GM23338 (cell line): ENCODE measurements around the gene CTNND2. TPM values are rescaled to one million over a fixed set of nuclear protein-coding genes. Genes with fewer than 3 reads are reported as not detected.

Experiments
- ATAC-seq: fragments of 200-7000 bp; cut with Tn5 transposase; 3 replicates; pipeline ENCODE4 v1.9.1; 2020
- DNase-seq: peaks from one replicate; pipeline ENCODE4 v3.0.0-alpha.2; 2015; ENCODE audit warnings: low spot score
- H2AFZ ChIP-seq: fragments of 200-600 bp; sonication (generic); 2 replicates; pipeline ENCODE4 v1.8.0; 2016; ENCODE audit warnings: antibody characterized with exemption, mild to moderate bottlenecking, moderate library complexity
- H3F3A ChIP-seq: fragments of 200-600 bp; sonication (generic); replicated peaks from 2 replicates; pipeline ENCODE4 v1.8.0; 2017; ENCODE audit warnings: antibody characterized with exemption, mixed run types, low read depth
- H3K27ac ChIP-seq: fragments of 200-600 bp; sonication (generic); 2 replicates; pipeline ENCODE4 v1.6.1; 2016; ENCODE audit warnings: low read depth
- H3K27me3 ChIP-seq: fragments of 200-600 bp; sonication (generic); 2 replicates; pipeline ENCODE4 v1.8.0; 2016; ENCODE audit warnings: mild to moderate bottlenecking, mixed run types, moderate library complexity; ENCODE audit not compliant: insufficient read depth
- H3K36me3 ChIP-seq: fragments of 200-600 bp; sonication (generic); 2 replicates; pipeline ENCODE4 v1.8.0; 2016; ENCODE audit warnings: mild to moderate bottlenecking; ENCODE audit not compliant: insufficient read depth
- H3K4me1 ChIP-seq: fragments of 200-600 bp; sonication (generic); 2 replicates; pipeline ENCODE4 v1.8.0; 2016; ENCODE audit warnings: mild to moderate bottlenecking, moderate library complexity; ENCODE audit not compliant: insufficient read depth
- H3K4me2 ChIP-seq: fragments of 200-600 bp; sonication (generic); 2 replicates; pipeline ENCODE4 v1.7.1; 2017; ENCODE audit warnings: mixed run types
- H3K4me3 ChIP-seq: fragments of 200-600 bp; sonication (generic); 2 replicates; pipeline ENCODE4 v1.6.1; 2016; ENCODE audit warnings: mixed run types
- H3K79me2 ChIP-seq: fragments of 200-600 bp; sonication (generic); replicated peaks from 2 replicates; pipeline ENCODE4 v1.8.0; 2017; ENCODE audit warnings: mild to moderate bottlenecking; ENCODE audit not compliant: insufficient read depth
- H3K9me2 ChIP-seq: fragments of 200-600 bp; sonication (generic); 2 replicates; pipeline ENCODE4 v1.8.0; 2017; ENCODE audit not compliant: insufficient read depth
- H4K20me1 ChIP-seq: fragments of 200-600 bp; sonication (generic); replicated peaks from 2 replicates; pipeline ENCODE4 v1.8.0; 2017; ENCODE audit warnings: mild to moderate bottlenecking; ENCODE audit not compliant: insufficient read depth
- H3K27ac Mint-ChIP-seq: 2 replicates; pipeline ENCODE4 v1.8.0; 2020; ENCODE audit warnings: inconsistent platforms, mild to moderate bottlenecking, moderate library complexity, mixed read lengths
- H3K27me3 Mint-ChIP-seq: 3 replicates; pipeline ENCODE4 v1.8.0; 2022; ENCODE audit warnings: low read depth, mild to moderate bottlenecking, moderate library complexity, mixed read lengths, inconsistent platforms; ENCODE audit not compliant: insufficient read depth, poor library complexity
- H3K36me3 Mint-ChIP-seq: 3 replicates; pipeline ENCODE4 v1.8.0; 2021; ENCODE audit warnings: low read depth, mild to moderate bottlenecking, inconsistent platforms, moderate library complexity, mixed read lengths
- H3K4me1 Mint-ChIP-seq: 3 replicates; pipeline ENCODE4 v1.8.0; 2020; ENCODE audit warnings: mild to moderate bottlenecking, inconsistent platforms, mixed read lengths
- H3K4me3 Mint-ChIP-seq: 3 replicates; pipeline ENCODE4 v1.8.0; 2021; ENCODE audit warnings: moderate library complexity, mild to moderate bottlenecking, inconsistent platforms, mixed read lengths
- H3K9me3 Mint-ChIP-seq: 3 replicates; pipeline ENCODE4 v1.8.0; 2020; ENCODE audit warnings: moderate library complexity, mild to moderate bottlenecking, inconsistent platforms, mixed read lengths
- CREB1 ChIP-seq: fragments of 250-450 bp; sonication (Bioruptor Pico); IDR thresholded peaks from 2 replicates; pipeline ENCODE4 v1.5.0; 2020; ENCODE audit warnings: low read depth, mild to moderate bottlenecking, moderate library complexity
- EZH2 ChIP-seq: fragments of 200-600 bp; sonication (generic); IDR thresholded peaks from one replicate; pipeline ENCODE4 v1.8.0; 2017; ENCODE audit warnings: antibody characterized with exemption, mild to moderate bottlenecking, low read depth; ENCODE audit not compliant: unreplicated experiment
- EZH2phosphoT487 ChIP-seq: fragments of 200-600 bp; sonication (generic); IDR thresholded peaks from one replicate; pipeline ENCODE4 v1.8.1; 2018; ENCODE audit warnings: antibody characterized with exemption; ENCODE audit not compliant: unreplicated experiment
- JUNB ChIP-seq: IDR thresholded peaks from one replicate; pipeline ENCODE4 v1.6.1; 2016; ENCODE audit warnings: antibody characterized with exemption; ENCODE audit not compliant: unreplicated experiment
- NANOG ChIP-seq: IDR thresholded peaks from 2 replicates; pipeline ENCODE4 v1.6.1; 2016; ENCODE audit warnings: antibody characterized with exemption, borderline replicate concordance
- POLR2AphosphoS5 ChIP-seq: IDR thresholded peaks from 2 replicates; pipeline ENCODE4 v1.6.1; 2016; ENCODE audit warnings: antibody characterized with exemption, low read depth
- STAT1 ChIP-seq: IDR thresholded peaks from one replicate; pipeline ENCODE4 v1.6.1; 2016; ENCODE audit warnings: antibody characterized with exemption; ENCODE audit not compliant: unreplicated experiment
- ZNF114 ChIP-seq: fragments of 250-450 bp; sonication (Bioruptor Pico); IDR thresholded peaks from 2 replicates; pipeline ENCODE4 v1.5.0; 2020; ENCODE audit warnings: mild to moderate bottlenecking, moderate library complexity
- ZNF331 ChIP-seq: fragments of 250-450 bp; sonication (Bioruptor Pico); IDR thresholded peaks from 2 replicates; pipeline ENCODE4 v1.5.0; 2020; ENCODE audit warnings: low read depth, mild to moderate bottlenecking, moderate library complexity
- polyA plus RNA-seq: library from polyadenylated mRNA; unstranded; fragments of >200 nt; fragmentation: Nextera tagmentation; extraction: Ambion mirVana; gene quantifications from 2 replicates; pipeline ENCODE4 v1.2.1, GENCODE V29; 2016
- total RNA-seq: library from RNA; depleted of rRNA; stranded (reverse); fragments of >200 nt; shearing (Covaris generic); gene quantifications from 2 replicates; pipeline ENCODE4 v1.2.3, GENCODE V29; 2014
- TF ChIP-seq, protein P1 (sequence below), 2 experiments: fragments of 200-600 bp in 1 of 2; sonication (generic) in 1 of 2; conservative IDR thresholded peaks; 2 replicates each; pipeline versions ENCODE4 v1.5.1 to v1.6.1; 2016 to 2017; ENCODE audit warnings: antibody characterized with exemption in 2 of 2, low read depth in 2 of 2, mild to moderate bottlenecking in 2 of 2, moderate library complexity in 1 of 2
- TF ChIP-seq, protein P2 (sequence below): IDR thresholded peaks from 2 replicates; pipeline ENCODE4 v1.6.1; 2016; ENCODE audit warnings: antibody characterized with exemption
- TF ChIP-seq, protein P3 (sequence below): IDR thresholded peaks from one replicate; pipeline ENCODE4 v1.6.1; 2018; ENCODE audit warnings: antibody characterized with exemption; ENCODE audit not compliant: unreplicated experiment

Gene CTNND2
- total and polyA plus RNA-seq, 2 experiments from 2014 or later: 5.1 to 7.0 TPM

DNA sequence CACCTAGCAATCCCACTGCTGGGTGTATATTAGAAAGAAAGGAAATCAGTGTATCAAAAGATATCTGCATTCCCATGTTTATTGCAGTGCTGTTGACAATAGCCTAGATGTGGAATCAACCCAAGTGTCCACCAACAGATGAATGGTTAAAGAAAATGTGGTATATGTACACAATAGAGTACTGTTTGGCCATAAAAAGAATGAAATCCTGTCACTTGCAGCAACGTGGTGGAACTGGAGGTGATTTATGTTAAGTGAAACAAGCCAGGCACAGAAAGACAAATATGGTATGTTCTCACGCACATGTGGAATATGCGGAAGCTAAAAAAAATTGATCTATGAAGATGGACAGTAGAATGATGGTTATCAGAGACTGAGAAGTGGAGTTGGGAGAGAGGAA lies 921.6 kb downstream of the CTNND2 start (continued):
- TF ChIP-seq, protein P1, sequence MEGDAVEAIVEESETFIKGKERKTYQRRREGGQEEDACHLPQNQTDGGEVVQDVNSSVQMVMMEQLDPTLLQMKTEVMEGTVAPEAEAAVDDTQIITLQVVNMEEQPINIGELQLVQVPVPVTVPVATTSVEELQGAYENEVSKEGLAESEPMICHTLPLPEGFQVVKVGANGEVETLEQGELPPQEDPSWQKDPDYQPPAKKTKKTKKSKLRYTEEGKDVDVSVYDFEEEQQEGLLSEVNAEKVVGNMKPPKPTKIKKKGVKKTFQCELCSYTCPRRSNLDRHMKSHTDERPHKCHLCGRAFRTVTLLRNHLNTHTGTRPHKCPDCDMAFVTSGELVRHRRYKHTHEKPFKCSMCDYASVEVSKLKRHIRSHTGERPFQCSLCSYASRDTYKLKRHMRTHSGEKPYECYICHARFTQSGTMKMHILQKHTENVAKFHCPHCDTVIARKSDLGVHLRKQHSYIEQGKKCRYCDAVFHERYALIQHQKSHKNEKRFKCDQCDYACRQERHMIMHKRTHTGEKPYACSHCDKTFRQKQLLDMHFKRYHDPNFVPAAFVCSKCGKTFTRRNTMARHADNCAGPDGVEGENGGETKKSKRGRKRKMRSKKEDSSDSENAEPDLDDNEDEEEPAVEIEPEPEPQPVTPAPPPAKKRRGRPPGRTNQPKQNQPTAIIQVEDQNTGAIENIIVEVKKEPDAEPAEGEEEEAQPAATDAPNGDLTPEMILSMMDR (conservative IDR thresholded peaks at IDR 0.05; ENCODE audit: low read depth in 2 of 2): no peak
- TF ChIP-seq STAT1 (no peak), CREB1 (CRISPR knock-in tag) (no peak)

DNA sequence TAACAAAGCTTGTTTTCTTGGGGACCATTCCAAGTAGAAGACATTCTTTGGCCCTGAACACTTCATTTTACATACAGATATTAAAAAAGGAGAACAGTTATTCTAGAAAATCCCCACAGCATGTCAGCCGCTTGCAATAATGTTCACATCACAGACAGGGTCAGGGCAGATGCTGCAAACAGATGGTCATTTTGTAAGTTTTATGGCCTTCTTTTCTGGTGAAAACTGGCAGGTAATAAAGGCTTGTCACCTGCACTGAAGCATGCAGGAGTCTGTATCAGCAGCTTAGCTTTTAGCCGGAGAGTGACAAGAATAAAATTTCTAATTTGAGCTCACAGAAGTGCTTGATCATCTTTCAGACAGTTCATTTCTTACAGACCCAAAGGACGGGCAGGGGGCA lies 922.3 kb downstream of the CTNND2 start:
- no peak overlapping the region for H3K27ac ChIP-seq
- no peak overlapping the region for H3K4me2 ChIP-seq
- H4K20me1 ChIP-seq: no peaks in the 10 kb centered on the region
- Mint-ChIP-seq H3K27me3 (no peaks in the 10 kb centered on the region), H3K4me3 (no peak overlapping the region), H3K4me1 (peaks cover 6% of the 10 kb centered on the region), H3K36me3 (no peaks in the 10 kb centered on the region), H3K9me3 (no peaks in the 10 kb centered on the region), H3K27ac (no peak overlapping the region)
- H2AFZ ChIP-seq: no peak overlapping the region
- no peaks in the 10 kb centered on the region; the same call in 1 of the 2 replicates for H3K4me1 ChIP-seq
- H3K36me3 ChIP-seq: no peaks in the 10 kb centered on the region
- ATAC-seq (no peak), DNase-seq (no peak)
- no peaks in the 10 kb centered on the region; the same call in 1 of the 2 replicates for H3K9me2 ChIP-seq
- no peaks in the 10 kb centered on the region for H3F3A ChIP-seq
- no peaks in the 10 kb centered on the region for H3K27me3 ChIP-seq
- TF ChIP-seq CREB1 (CRISPR knock-in tag) (no peak), ZNF114 (CRISPR knock-in tag) (no peak), EZH2 (no peak)
- H3K4me3 ChIP-seq: no peak overlapping the region
- H3K79me2 ChIP-seq: no peaks in the 10 kb centered on the region

DNA sequence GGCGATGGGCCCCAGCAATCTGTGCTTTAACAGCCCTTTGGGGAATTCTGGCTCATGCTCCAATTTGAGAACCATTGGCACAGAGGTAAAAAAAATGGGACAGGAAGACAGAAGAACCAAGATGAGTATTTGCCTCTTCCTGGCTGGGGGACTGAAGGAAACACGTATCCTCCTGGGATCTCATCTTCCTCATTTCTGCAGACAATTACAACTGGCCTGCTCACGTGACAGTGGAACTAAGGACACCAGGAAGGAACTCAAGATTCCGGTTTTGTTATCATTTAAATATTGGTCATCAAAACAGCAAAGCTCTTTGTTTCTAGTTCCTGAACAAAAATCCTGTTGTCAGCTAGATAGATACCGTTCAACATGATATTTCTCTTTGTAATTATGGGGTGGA lies 927.2 kb downstream of the CTNND2 start:
- Histone ChIP-seq H4K20me1 (no peaks in the 10 kb centered on the region), H3K27ac (no peak overlapping the region), H2AFZ (no peak overlapping the region), H3K4me2 (no peak overlapping the region), H3F3A (no peaks in the 10 kb centered on the region), H3K79me2 (no peaks in the 10 kb centered on the region), H3K36me3 (no peaks in the 10 kb centered on the region), H3K4me1 (no peaks in the 10 kb centered on the region), H3K4me3 (no peak overlapping the region), H3K27me3 (no peaks in the 10 kb centered on the region), H3K9me2 (peaks cover 8% of the 10 kb centered on the region; the same call in 1 of the 2 replicates)
- H3K27ac Mint-ChIP-seq: no peak overlapping the region
- DNase-seq (no peak), ATAC-seq (no peak)
- H3K4me3 Mint-ChIP-seq: no peak overlapping the region
- H3K9me3 Mint-ChIP-seq: no peaks in the 10 kb centered on the region
- no peaks in the 10 kb centered on the region for H3K4me1 Mint-ChIP-seq
- no peaks in the 10 kb centered on the region for H3K36me3 Mint-ChIP-seq
- no peaks in the 10 kb centered on the region for H3K27me3 Mint-ChIP-seq
- no peak for TF ChIP-seq STAT1
- TF ChIP-seq POLR2AphosphoS5: no peak
- TF ChIP-seq, protein P2, sequence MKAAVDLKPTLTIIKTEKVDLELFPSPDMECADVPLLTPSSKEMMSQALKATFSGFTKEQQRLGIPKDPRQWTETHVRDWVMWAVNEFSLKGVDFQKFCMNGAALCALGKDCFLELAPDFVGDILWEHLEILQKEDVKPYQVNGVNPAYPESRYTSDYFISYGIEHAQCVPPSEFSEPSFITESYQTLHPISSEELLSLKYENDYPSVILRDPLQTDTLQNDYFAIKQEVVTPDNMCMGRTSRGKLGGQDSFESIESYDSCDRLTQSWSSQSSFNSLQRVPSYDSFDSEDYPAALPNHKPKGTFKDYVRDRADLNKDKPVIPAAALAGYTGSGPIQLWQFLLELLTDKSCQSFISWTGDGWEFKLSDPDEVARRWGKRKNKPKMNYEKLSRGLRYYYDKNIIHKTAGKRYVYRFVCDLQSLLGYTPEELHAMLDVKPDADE: no peak
- no peak for TF ChIP-seq CREB1 (CRISPR knock-in tag)
- no peak for TF ChIP-seq ZNF331
- TF ChIP-seq EZH2: no peak
- TF ChIP-seq EZH2phosphoT487: no peak
- TF ChIP-seq, protein P3, sequence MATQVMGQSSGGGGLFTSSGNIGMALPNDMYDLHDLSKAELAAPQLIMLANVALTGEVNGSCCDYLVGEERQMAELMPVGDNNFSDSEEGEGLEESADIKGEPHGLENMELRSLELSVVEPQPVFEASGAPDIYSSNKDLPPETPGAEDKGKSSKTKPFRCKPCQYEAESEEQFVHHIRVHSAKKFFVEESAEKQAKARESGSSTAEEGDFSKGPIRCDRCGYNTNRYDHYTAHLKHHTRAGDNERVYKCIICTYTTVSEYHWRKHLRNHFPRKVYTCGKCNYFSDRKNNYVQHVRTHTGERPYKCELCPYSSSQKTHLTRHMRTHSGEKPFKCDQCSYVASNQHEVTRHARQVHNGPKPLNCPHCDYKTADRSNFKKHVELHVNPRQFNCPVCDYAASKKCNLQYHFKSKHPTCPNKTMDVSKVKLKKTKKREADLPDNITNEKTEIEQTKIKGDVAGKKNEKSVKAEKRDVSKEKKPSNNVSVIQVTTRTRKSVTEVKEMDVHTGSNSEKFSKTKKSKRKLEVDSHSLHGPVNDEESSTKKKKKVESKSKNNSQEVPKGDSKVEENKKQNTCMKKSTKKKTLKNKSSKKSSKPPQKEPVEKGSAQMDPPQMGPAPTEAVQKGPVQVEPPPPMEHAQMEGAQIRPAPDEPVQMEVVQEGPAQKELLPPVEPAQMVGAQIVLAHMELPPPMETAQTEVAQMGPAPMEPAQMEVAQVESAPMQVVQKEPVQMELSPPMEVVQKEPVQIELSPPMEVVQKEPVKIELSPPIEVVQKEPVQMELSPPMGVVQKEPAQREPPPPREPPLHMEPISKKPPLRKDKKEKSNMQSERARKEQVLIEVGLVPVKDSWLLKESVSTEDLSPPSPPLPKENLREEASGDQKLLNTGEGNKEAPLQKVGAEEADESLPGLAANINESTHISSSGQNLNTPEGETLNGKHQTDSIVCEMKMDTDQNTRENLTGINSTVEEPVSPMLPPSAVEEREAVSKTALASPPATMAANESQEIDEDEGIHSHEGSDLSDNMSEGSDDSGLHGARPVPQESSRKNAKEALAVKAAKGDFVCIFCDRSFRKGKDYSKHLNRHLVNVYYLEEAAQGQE: no peak
- TF ChIP-seq, protein P1 (conservative IDR thresholded peaks at IDR 0.05; ENCODE audit: low read depth in 2 of 2): no peak
- no peak for TF ChIP-seq JUNB
- no peak for TF ChIP-seq ZNF114 (CRISPR knock-in tag)
- TF ChIP-seq NANOG: no peak
